ENCODE data around the gene CPA1. TPM values are rescaled to one million over a fixed set of nuclear protein-coding genes. Genes with fewer than 3 reads are reported as not detected.

CPA1 gene
- total and polyA plus RNA-seq, 4 donors = 0.31 to 12.5 (median 0.73) TPM

GRCh38 chr7:130342701-130343380 lies 37.5 kb upstream of the CPA1 start:
- ATAC-seq (ENCODE audit: insufficient read depth, low FRiP score) (no peak), DNase-seq (no peak)
- H3K27ac ChIP-seq (ENCODE audit: low read depth in 1 of 2, low read length in 1 of 2) = no peak overlapping the region
- H3K9me3 ChIP-seq (ENCODE audit: control insufficient read depth in 4 of 4, insufficient read depth in 3 of 4, low read length in 3 of 4) = peaks cover 0 to 3% (median 0%) of the 10 kb centered on the region in 4 donors
- H3K4me1 ChIP-seq (ENCODE audit: control insufficient read depth in 5 of 5, insufficient read depth in 5 of 5, low read length in 5 of 5) = peaks cover 0 to 2% (median 0%) of the 10 kb centered on the region in 5 donors
- H3K9ac ChIP-seq (ENCODE audit: insufficient read depth in 1 of 2, low read length in 2 of 2) = no peak overlapping the region
- no peak overlapping the region for H3K4me3 ChIP-seq
- no peaks in the 10 kb centered on the region for H3K36me3 ChIP-seq (ENCODE audit: control insufficient read depth in 4 of 4, insufficient read depth in 4 of 4, low read length in 4 of 4)
- no peak for TF ChIP-seq CTCF (IDR thresholded peaks at IDR 0.05; ENCODE audit: control extremely low read depth, extremely low read depth)
- WGBS, 2 donors = 88 to 90% methylated on average over 3 of the region's 3 CpGs
- no peaks in the 10 kb centered on the region for H3K27me3 ChIP-seq (ENCODE audit: control insufficient read depth in 3 of 3, insufficient read depth in 3 of 3, low read length in 2 of 3)

GRCh38 chr7:130344271-130344866 lies 35.9 kb upstream of the CPA1 start, which contains the start of gene CPA5:
CPA5 (plus strand) TSS chr7:130344816; CDS start chr7:130346486, 1,670 bp downstream.
- ATAC-seq (ENCODE audit: insufficient read depth, low FRiP score) (no peak), DNase-seq (no peak)
- H3K27me3 ChIP-seq (ENCODE audit: control insufficient read depth in 3 of 3, insufficient read depth in 3 of 3, low read length in 2 of 3) = no peaks in the 10 kb centered on the region
- peaks cover 0 to 2% (median 0%) of the 10 kb centered on the region in 5 donors for H3K4me1 ChIP-seq (ENCODE audit: control insufficient read depth in 5 of 5, insufficient read depth in 5 of 5, low read length in 5 of 5)
- WGBS, 2 donors = 94 to 95% methylated on average over 5 of the region's 5 CpGs
- no peak within 1 kb of the TSS for H3K4me3 ChIP-seq
- H3K36me3 ChIP-seq (ENCODE audit: control insufficient read depth in 4 of 4, insufficient read depth in 4 of 4, low read length in 4 of 4) = no peaks in the 10 kb centered on the region
- TF ChIP-seq CTCF (IDR thresholded peaks at IDR 0.05; ENCODE audit: control extremely low read depth, extremely low read depth) = no peak
- no peak within 1 kb of the TSS for H3K27ac ChIP-seq (ENCODE audit: low read depth in 1 of 2, low read length in 1 of 2)
- H3K9me3 ChIP-seq (ENCODE audit: control insufficient read depth in 4 of 4, insufficient read depth in 3 of 4, low read length in 3 of 4) = peaks cover 0 to 3% (median 0%) of the 10 kb centered on the region in 4 donors
- H3K9ac ChIP-seq (ENCODE audit: insufficient read depth in 1 of 2, low read length in 2 of 2) = no peak within 1 kb of the TSS

- Histone ChIP-seq H3K36me3 (ENCODE audit: control insufficient read depth in 4 of 4, insufficient read depth in 4 of 4, low read length in 4 of 4) (no peaks in the 10 kb centered on the region), H3K4me1 (ENCODE audit: control insufficient read depth in 5 of 5, insufficient read depth in 5 of 5, low read length in 5 of 5) (peaks cover 0 to 10% (median 2%) of the 10 kb centered on the region in 5 donors), H3K9ac (ENCODE audit: insufficient read depth in 1 of 2, low read length in 2 of 2) (no peak overlapping the region), H3K27ac (ENCODE audit: low read depth in 1 of 2, low read length in 1 of 2) (no peak overlapping the region), H3K9me3 (ENCODE audit: control insufficient read depth in 4 of 4, insufficient read depth in 3 of 4, low read length in 3 of 4) (peaks cover 0 to 3% (median 0%) of the 10 kb centered on the region in 4 donors), H3K27me3 (ENCODE audit: control insufficient read depth in 3 of 3, insufficient read depth in 3 of 3, low read length in 2 of 3) (no peaks in the 10 kb centered on the region), H3K4me3 (no peak overlapping the region)
- no peak for TF ChIP-seq CTCF (IDR thresholded peaks at IDR 0.05; ENCODE audit: control extremely low read depth, extremely low read depth)
- no peak for DNase-seq
- WGBS, 2 donors = 66 to 86% methylated on average over 8 of the region's 8 CpGs
- no peak for ATAC-seq (ENCODE audit: insufficient read depth, low FRiP score)
Observed at GRCh38 chr7:130345136-130345535, 35.2 kb upstream of the CPA1 start.
